Liver (tissue), 9 donors: ENCODE data around the gene CD274. TPM values are rescaled to one million over a fixed set of nuclear protein-coding genes. Genes with fewer than 3 reads are reported as not detected.
A peak's percentile ranks its signal among the peaks of the same experiment; 100 is the strongest.
"Not testable (repeated sequence)": the region's sequence is repeated elsewhere in the genome, so short reads cannot be mapped to it uniquely, and the experiment has no call there.

Experiments
- DNase-seq: peaks from one replicate; pipeline ENCODE4 v3.0.0-alpha.2; 2017; ENCODE audit warnings: low spot score
- H3K27ac ChIP-seq, 2 donors: one replicate each; pipeline ENCODE4 v1.7.0; 2013; ENCODE audit warnings: inconsistent platforms in 2 of 2, low read length in 2 of 2, control low read depth in 1 of 2, low read depth in 1 of 2, mild to moderate bottlenecking in 1 of 2
- H3K27me3 ChIP-seq, 4 donors: one replicate each; pipeline versions ENCODE4 v1.6.1 to v1.7.0; 2013; ENCODE audit warnings: low read length in 3 of 4, inconsistent platforms in 1 of 4, mild to moderate bottlenecking in 1 of 4, moderate library complexity in 1 of 4; ENCODE audit not compliant: control insufficient read depth in 4 of 4, insufficient read depth in 4 of 4
- H3K36me3 ChIP-seq, 4 donors: one replicate each; pipeline versions ENCODE4 v1.6.1 to v1.7.0; 2013; ENCODE audit warnings: low read length in 3 of 4, mild to moderate bottlenecking in 3 of 4, low read depth in 1 of 4, moderate library complexity in 1 of 4; ENCODE audit not compliant: control insufficient read depth in 4 of 4, insufficient read depth in 3 of 4
- H3K4me1 ChIP-seq, 4 donors: one replicate each; pipeline versions ENCODE4 v1.6.1 to v1.7.0; 2013; ENCODE audit warnings: low read length in 3 of 4, mild to moderate bottlenecking in 3 of 4, moderate library complexity in 1 of 4; ENCODE audit not compliant: control insufficient read depth in 4 of 4, insufficient read depth in 4 of 4
- H3K4me3 ChIP-seq, 3 donors: one replicate each; pipeline versions ENCODE4 v1.6.1 to v1.7.0; 2013; ENCODE audit warnings: low read length in 3 of 3, control low read depth in 1 of 3, low read depth in 1 of 3, mild to moderate bottlenecking in 1 of 3
- H3K9ac ChIP-seq, 2 donors: one replicate each; pipeline ENCODE4 v1.7.0; 2013; ENCODE audit warnings: low read length in 2 of 2, mild to moderate bottlenecking in 2 of 2, moderate library complexity in 2 of 2, control low read depth in 1 of 2, low read depth in 1 of 2
- H3K9me3 ChIP-seq, 4 donors: one replicate each; pipeline versions ENCODE4 v1.6.1 to v1.7.0; 2013; ENCODE audit warnings: low read length in 3 of 4; ENCODE audit not compliant: control insufficient read depth in 4 of 4
- ATF3 ChIP-seq: IDR thresholded peaks from 2 replicates; pipeline ENCODE4 v1.6.1; 2016; ENCODE audit warnings: antibody characterized with exemption
- FOXA2 ChIP-seq: IDR thresholded peaks from 2 replicates; pipeline ENCODE4 v1.6.1; 2016; ENCODE audit warnings: antibody characterized with exemption
- GABPA ChIP-seq, 2 donors: IDR thresholded peaks in 1 of 2; conservative IDR thresholded peaks in 1 of 2; 2 replicates each; pipeline ENCODE4 v1.6.1; 2016; ENCODE audit warnings: antibody characterized with exemption in 2 of 2, mild to moderate bottlenecking in 1 of 2, moderate library complexity in 1 of 2
- MAX ChIP-seq: IDR thresholded peaks from 2 replicates; pipeline ENCODE4 v1.6.1; 2016; ENCODE audit warnings: antibody characterized with exemption
- NR2F2 ChIP-seq: IDR thresholded peaks from 2 replicates; pipeline ENCODE4 v1.6.1; 2016; ENCODE audit warnings: antibody characterized with exemption
- RAD21 ChIP-seq, 2 donors: IDR thresholded peaks; 2 replicates each; pipeline ENCODE4 v1.6.1; 2016; ENCODE audit warnings: antibody characterized with exemption in 2 of 2, mild to moderate bottlenecking in 2 of 2
- RXRA ChIP-seq, 2 donors: IDR thresholded peaks; 2 replicates each; pipeline ENCODE4 v1.6.1; 2017 to 2018; ENCODE audit warnings: antibody characterized with exemption in 2 of 2, mild to moderate bottlenecking in 1 of 2
- SP1 ChIP-seq: IDR thresholded peaks from 2 replicates; pipeline ENCODE4 v1.6.1; 2018; ENCODE audit warnings: antibody characterized with exemption, mild to moderate bottlenecking
- TAF1 ChIP-seq: conservative IDR thresholded peaks from 2 replicates; pipeline ENCODE4 v1.6.1; 2016; ENCODE audit warnings: antibody characterized with exemption, mild to moderate bottlenecking
- YY1 ChIP-seq: IDR thresholded peaks from 2 replicates; pipeline ENCODE4 v1.6.1; 2016; ENCODE audit warnings: antibody characterized with exemption, mild to moderate bottlenecking
- ZBTB33 ChIP-seq: IDR thresholded peaks from 2 replicates; pipeline ENCODE4 v1.6.1; 2016; ENCODE audit warnings: antibody characterized with exemption
- WGBS: extraction: QIAGEN DNeasy Blood & Tissue Kit; methylation state at CpG from one replicate; pipeline ENCODE4 v1.1.7; 2013; 5-methylcytosine and 5-hydroxymethylcytosine counted together
- polyA plus RNA-seq, 2 donors: library from polyadenylated mRNA; stranded (reverse) in 1 of 2; unstranded in 1 of 2; fragments of 200-250 nt in 1 of 2; fragments of >200 nt in 1 of 2; fragmentation: Nextera tagmentation in 1 of 2; extraction: Ambion mirVana in 1 of 2; gene quantifications; one replicate each; pipeline versions ENCODE4 v1.2.1 to v1.2.3, GENCODE V29; 2013 to 2015
- total RNA-seq, 2 donors: library from RNA; depleted of rRNA; stranded (reverse); fragments of >200 nt; gene quantifications; one replicate each; pipeline ENCODE4 v1.2.3, GENCODE V29; 2014
- donor health status: healthy.
- donor health status: healthy.
- donor health status: healthy.
- donor health status: healthy.
- donor health status: healthy.

Gene CD274
- total and polyA plus RNA-seq, 4 donors: 1.0 to 3.1 (median 1.9) TPM

- no peak for DNase-seq
- Histone ChIP-seq H3K9ac (no peak overlapping the region), H3K4me3 (no peak overlapping the region), H3K4me1 (no peaks in the 10 kb centered on the region), H3K27ac (no peak overlapping the region), H3K36me3 (no peaks in the 10 kb centered on the region), H3K9me3 (no peaks in the 10 kb centered on the region), H3K27me3 (no peaks in the 10 kb centered on the region)
- TF ChIP-seq NR2F2: no peak
- 92% methylated on average over 1 of the region's 1 CpG for WGBS
Observed at GRCh38 chr9:5492965-5493678, 42.8 kb downstream of the CD274 start.

- TF ChIP-seq RXRA (IDR thresholded peaks at IDR 0.05): no peak
- TF ChIP-seq GABPA (IDR thresholded peaks at IDR 0.05 in 1 of 2, conservative IDR thresholded peaks at IDR 0.05 in 1 of 2): no peak
- TF ChIP-seq FOXA2: no peak
- TF ChIP-seq ATF3: no peak
- no peak for TF ChIP-seq MAX
- no peak for TF ChIP-seq ZBTB33
- no peak overlapping the region for H3K4me3 ChIP-seq
- no peak overlapping the region for H3K9ac ChIP-seq
- no peak for DNase-seq
- H3K4me1 ChIP-seq: no peaks in the 10 kb centered on the region
- 70% methylated on average over 8 of the region's 8 CpGs for WGBS
- no peaks in the 10 kb centered on the region for H3K36me3 ChIP-seq
- no peaks in the 10 kb centered on the region for H3K27me3 ChIP-seq
- H3K27ac ChIP-seq: peak overlapping the region in 1 of 2 donors; percentile 2
- no peaks in the 10 kb centered on the region for H3K9me3 ChIP-seq
Observed at GRCh38 chr9:5493679-5494511, 43.6 kb downstream of the CD274 start.

GRCh38 chr9:5494765-5495164, 44.4 kb downstream of the CD274 start:
- H3K9ac ChIP-seq, H3K4me3 ChIP-seq, DNase-seq, H3K27me3 ChIP-seq, H3K4me1 ChIP-seq, H3K36me3 ChIP-seq, H3K9me3 ChIP-seq, H3K27ac ChIP-seq: not testable (repeated sequence)
- WGBS: 74% methylated on average over 3 of the region's 3 CpGs

GRCh38 chr9:5499157-5499556, 48.8 kb downstream of the CD274 start:
- Histone ChIP-seq H3K27ac (no peak overlapping the region), H3K4me1 (no peaks in the 10 kb centered on the region), H3K4me3 (no peak overlapping the region), H3K9ac (no peak overlapping the region), H3K36me3 (no peaks in the 10 kb centered on the region), H3K9me3 (no peaks in the 10 kb centered on the region), H3K27me3 (peaks cover 0 to 4% (median 0%) of the 10 kb centered on the region in 4 donors)
- no peak for DNase-seq
- 91% methylated on average over 1 of the region's 1 CpG for WGBS
- TF ChIP-seq SP1 (no peak), YY1 (no peak), RXRA (IDR thresholded peaks at IDR 0.05) (no peak), FOXA2 (no peak), ATF3 (no peak), TAF1 (no peak), RAD21 (IDR thresholded peaks at IDR 0.05) (no peak)
